Panc1 (cell line): ENCODE results near the gene MMP14.

ENCODE experiments used
- CTCF ChIP-seq: fragments of 450-650 bp; IDR thresholded peaks from 2 replicates; pipeline ENCODE4 v1.5.1; 2017; ENCODE audit warnings: mild to moderate bottlenecking
- REST ChIP-seq, 2 experiments: IDR thresholded peaks; 2 replicates each; pipeline ENCODE4 v1.6.1; 2011 to 2012; ENCODE audit warnings: low read depth in 2 of 2, control low read depth in 1 of 2, low read length in 1 of 2, mild to moderate bottlenecking in 1 of 2, moderate library complexity in 1 of 2; ENCODE audit not compliant: insufficient read depth in 1 of 2
- SIN3A ChIP-seq: IDR thresholded peaks from 2 replicates; pipeline ENCODE4 v1.6.1; 2012; ENCODE audit warnings: low read depth, mild to moderate bottlenecking, low read length, moderate library complexity, borderline replicate concordance; ENCODE audit not compliant: insufficient read depth

- TF ChIP-seq CTCF (peak; percentile 12; the same call in 1 of the 2 replicates), REST (IDR thresholded peaks at IDR 0.05; ENCODE audit: insufficient read depth in 1 of 2, low read depth in 2 of 2, low read length in 1 of 2) (no peak), SIN3A (no peak)
Observed at GRCh38 chr14:22865424-22866405, 29.3 kb downstream of the MMP14 start.
